CD4-positive, alpha-beta T cell treated with Interleukin-4 for 1 hour (primary cell): Measurements from ENCODE around the gene HMGB4.

Source experiments
- DNase-seq, 2 donors: peaks; one replicate each; pipeline ENCODE4 v3.0.0-alpha.2; 2020 to 2022

Gene HMGB4

DNA sequence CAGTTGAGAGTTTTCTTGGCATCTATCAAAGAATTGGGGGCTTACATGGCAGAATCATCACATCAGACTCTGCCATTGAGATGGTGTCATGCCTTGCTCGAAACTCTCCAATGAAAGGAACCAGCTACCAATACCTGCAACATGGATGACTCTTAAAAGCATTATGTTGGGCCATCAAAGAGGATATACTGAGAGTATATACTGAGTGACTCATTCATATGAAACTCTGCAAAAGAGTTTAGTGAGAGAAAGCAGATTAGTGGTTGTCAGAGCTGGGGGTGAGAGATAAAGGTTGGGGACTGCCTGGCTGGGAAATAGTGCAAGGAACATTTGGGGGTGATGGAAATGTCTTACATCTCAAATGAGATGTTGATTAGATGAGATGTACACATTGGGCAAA, 14.7 kb upstream of the HMGB4 start:
- DNase-seq, result no peak

DNA sequence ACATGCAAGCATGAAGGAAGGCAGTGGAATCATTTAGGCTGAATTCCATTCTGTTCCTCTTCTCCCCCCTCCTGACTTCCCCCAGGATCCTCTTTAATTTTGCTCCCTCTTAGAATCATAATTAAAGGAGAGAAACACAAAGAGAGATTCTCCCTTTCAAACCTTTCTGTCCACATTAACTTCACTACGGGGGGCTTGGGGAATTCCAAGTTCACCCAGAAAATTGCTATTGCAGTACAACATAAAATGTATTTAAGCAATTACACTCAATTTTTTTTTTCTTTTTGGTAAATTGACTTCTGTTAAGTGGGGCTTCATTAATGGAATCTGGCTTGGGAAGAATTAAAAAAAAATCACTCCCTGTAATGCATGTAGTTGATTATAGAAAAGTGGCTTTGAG, 13.4 kb upstream of the HMGB4 start:
- DNase-seq, result no peak

DNA sequence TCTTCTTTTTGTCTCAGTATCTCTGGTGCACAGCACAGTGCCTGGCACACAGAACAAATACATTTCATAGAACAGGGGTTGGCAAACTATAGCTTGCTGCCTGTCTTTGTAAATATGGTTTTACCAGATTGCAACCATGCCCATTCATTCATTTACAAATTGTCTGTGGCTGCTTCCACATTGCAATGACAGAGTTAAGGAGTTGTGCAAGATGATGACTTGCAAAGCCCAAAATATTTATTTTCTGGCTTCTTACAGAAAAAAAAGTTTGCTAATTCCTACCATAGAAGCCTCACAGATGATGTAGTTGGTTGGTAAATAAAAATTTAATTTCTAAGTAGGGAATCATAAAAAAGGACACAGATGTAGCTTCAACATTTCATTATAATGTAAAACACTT, 11.2 kb upstream of the HMGB4 start:
- no peak for DNase-seq

DNA sequence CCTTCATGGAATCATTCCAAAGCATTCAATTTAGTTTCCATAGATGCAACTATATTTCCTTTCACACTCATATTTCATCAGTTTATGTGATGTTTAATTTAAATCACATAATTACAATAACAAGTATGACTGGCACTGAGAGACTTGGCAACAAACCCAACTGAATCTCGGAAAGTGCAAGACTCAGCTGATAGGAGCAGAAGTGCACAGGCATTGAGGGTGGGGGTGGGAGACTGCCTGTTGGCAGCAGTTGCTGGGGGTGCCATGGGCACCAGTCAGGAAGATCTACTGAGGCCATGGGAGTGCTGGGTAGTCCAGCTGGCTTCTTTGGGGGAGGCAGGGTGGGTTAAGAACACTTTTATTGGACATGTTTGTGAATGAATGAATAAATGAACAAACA, 10.4 kb upstream of the HMGB4 start:
- DNase-seq, result no peak

DNA sequence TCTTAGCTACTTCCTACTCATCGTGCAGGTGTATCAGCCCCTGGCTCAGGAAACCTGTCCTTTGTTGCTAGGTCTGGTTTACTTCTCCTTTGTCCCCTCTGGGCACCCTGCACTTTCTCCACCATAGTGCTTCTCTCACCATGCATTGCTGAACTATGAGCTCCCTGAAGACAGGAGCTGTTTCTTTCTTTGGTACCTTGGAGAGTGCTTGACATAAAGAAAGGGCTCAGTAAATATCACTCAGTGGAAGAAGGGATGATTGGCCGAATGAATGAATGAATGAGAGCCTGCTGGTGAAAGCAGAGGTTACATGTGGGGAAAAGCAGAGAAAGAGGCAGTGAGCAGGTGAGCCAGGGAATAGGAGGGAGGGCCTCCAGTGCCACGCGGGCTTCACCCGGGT, 9.8 kb upstream of the HMGB4 start:
- DNase-seq, result no peak

DNA sequence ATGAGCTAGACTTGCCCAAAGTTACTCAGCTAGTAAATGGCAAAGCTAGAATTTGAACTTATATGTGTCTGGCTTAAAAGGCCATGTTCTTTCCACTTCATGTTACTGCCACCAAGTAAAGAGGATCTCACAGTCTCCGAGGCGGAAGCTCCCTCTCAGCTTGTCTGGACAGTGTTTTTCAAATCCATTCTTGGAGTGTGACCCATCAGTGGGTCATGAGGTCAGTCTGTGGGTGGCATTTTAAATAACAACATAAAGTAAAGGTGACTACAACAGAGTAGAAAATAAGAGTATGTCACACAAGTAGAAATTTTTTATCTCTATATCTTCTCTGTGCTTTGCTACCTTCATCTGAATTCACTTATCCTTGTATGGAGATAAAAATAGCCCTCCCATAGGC, 3.2 kb upstream of the HMGB4 start:
- DNase-seq, result no peak

DNA sequence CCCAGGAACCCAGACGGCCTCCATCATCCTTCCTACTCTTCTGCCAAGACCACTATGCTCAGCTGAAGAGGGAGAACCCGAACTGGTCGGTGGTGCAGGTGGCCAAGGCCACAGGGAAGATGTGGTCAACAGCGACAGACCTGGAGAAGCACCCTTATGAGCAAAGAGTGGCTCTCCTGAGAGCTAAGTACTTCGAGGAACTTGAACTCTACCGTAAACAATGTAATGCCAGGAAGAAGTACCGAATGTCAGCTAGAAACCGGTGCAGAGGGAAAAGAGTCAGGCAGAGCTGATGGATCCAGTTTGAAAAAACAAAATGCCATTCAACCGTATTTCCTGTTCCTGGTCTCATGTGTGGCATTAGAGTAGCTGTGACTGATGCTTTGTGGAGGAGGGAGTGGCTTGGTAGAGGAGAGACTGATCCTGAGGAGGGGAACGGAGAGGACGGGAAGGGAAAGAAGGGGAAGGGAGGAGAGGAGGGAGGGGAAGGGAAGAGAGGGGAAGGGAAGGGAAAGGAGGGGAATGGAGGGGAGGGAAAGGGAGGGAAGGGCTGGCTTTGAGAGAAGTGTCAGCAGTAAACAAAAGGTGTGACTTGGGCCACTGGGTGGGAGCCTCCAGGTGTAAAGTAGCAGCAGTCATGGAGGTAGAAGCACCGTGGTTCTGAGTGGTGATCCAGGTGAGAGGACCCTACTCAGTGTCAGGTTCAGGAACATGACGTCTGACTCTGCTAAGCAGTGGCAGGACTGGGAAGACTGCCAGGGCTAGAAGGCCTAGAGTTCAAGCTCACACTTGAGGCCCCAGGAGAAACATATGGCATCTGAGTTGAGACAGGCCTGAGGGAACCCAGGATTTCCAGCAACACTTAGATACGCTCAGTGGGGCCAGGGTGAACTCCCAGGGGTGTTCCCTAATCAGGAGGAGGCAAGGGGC, 846 bp downstream of the HMGB4 start:
- DNase-seq, result no peak

DNA sequence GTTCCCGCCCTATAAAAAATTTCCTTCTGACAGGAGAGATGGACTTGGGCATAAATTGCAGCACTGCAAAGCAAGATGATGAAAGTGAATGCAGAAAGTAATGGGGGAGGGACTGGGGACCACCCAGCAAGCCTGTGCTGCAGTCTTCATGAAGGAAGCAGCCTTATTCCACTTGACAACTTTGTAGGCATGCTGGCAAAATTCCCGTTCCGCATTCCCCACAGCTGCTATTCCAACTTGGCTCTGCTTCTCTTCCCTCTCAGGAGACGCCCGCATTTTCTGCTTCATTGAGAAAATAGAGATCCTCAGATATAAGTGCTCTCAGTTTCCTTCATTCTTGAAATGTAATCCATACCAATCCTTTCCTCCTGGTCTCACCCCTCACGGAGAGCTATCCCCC, 2.4 kb downstream of the HMGB4 start:
- no peak for DNase-seq

DNA sequence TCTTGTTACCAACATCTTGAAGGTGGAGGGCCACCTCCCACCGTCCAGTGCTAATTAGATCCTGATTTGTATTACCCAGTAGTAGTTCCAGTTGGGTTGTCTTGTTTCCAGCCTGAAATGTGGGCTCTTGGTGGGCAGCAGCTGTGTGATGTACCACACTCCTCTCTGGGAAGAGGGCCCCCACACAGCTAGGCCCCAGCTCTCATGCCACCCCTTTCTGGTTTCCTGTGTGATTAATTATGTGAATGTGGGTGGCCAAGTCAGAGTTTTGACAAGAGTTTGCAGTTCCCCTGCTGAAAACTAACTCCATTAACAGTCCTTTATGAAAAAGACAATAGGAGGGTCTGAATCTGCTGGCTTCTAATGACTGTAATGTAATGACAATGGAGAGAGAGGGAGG, 3.8 kb downstream of the HMGB4 start:
- peak in 1 of 2 donors; percentile 1 for DNase-seq

DNA sequence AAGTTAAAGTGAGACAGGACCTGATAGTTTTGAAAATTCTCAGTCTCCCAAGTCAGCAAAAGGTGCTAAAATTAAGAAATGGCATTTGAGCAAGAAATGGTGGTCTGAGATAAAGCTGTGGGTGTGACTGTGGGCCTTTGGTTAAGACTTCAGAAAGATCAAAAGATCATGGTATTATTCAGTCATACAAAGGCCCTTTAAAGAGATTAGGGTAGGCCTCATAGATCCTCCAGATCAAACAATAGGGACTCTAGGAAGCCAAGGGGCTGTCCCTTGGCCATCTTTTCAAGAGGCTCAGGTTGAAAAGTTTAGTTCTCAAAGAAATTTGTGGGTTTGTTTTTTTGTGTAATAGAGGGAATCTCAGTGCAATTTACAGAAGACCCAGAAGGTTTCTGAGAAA, 8.4 kb downstream of the HMGB4 start:
- DNase-seq, result no peak

DNA sequence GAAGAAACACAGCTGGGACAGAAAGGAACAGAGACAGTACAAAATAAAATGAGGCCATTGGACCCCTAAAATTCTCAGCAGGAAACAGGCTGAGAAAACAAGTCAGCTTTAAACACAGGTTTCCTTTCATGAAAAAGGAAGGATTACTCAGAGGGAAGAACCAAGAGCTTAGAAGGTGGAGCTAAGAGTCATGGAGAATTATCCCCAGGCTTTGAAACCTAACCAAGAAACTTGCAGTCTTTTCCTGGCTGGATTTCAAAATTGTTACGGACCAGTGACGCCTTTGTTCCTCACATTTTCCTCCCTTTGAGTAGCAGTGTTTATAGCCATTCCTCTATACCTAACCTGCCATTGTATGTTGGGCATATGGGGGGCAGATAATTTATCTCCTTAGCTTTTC, 8.8 kb downstream of the HMGB4 start:
- DNase-seq, result no peak

DNA sequence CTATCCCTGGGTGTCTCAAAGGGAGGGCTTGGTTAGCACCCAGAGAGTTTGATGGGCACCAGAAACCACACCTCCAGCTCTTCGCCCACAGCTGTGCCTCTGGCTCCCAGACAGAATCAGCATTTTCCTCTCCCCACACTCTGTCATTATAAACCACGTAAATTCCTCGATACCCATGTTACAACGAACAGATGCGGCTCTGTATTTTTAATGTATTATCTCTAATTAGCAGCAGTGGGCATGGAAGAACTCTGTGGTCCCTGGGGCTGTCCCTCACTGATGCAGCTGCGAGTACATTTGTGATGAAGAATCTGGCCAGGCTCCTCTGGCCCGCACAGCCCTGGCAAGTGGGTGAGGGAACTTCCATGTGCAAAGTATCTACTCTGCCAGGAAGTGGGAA, 10.8 kb downstream of the HMGB4 start:
- no peak for DNase-seq

DNA sequence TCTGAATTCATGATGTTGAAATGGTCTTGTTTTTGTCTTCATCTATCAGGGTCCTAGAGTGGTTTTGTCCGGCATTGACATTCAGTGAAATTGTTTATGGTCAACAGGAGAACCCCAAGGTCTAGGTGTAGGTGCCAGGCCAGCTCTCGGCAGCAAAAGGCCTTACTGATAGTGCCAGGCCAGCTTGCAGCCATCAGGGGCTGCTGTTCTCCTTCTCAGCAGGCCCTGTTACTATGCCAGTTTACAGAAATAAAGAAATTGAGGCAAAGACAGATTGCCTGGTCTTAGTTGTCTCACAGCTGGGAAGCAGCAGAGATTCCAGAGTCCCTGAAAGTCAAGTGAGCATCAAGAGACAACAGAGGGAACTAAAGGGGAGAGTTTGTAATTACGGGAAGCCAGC, 12.0 kb downstream of the HMGB4 start:
- no peak for DNase-seq

DNA sequence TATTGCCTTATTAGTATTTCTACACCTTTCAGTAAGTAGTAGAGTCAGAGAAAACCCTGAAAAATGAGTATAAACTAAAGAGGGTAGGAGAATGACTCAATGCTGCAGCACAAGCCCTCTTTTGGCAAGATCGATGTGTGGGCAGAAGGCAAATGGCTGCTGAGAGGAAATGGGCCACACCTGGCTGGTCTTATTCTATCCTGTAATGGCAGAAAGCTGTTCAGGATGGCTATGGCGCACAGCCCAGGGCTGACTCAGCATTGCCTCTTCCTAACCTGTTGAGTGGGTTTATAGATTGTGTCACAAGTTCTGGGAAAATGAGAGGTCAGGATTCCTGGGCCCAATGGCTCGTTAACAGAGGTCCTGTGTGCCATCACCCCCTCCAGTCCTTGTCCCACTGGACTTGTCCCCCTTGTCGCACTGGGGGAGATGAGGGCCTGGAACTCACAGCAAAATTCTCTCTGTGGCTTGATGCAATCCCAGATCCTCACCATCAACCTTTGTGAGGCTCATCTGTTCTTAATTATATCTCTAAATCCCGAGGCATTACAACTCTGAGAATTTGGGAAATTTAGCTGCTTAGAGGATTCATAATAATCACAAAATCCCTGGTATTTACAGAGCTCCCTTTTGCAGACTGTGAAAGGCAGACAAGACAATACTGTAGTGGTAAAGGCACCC, 13.2 kb downstream of the HMGB4 start:
- no peak for DNase-seq

DNA sequence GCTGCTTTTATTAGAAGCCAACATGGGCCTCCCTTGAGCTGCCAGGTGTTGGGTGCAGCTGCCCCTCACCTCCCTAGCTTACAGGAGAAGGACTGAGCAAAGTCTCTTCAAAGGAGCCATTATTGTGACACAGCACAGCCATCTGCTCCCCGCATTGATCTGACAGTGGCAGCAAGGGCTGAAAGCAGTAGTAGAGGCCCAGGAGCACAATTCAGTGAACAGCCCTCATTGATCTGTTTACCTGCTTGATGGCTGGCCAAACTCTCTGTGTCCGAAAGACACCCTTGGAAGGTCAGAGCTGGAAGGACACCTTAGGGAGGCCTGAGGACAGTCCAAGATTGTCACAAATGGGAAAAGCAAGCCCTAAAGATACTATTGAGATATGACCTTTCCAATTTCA, 14.5 kb downstream of the HMGB4 start:
- no peak for DNase-seq

DNA sequence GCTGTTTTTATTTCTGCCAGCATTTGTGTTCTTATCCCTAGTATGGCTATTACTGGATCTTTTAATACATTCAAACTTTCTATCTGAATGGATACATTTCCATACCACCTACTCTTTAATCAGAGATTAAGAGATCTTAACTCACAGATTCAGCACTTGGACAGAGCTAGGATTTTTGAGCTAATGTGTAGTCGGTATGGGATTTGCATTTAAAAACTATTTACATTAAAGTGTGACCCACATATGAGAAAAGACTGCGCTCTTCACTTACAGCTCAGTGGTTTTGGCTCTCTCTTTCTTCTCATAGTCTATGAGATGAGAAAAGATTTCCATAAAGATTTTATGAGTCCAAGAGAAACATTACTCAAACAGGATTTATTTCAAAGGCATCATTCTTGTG, 16.4 kb downstream of the HMGB4 start:
- DNase-seq, result no peak

DNA sequence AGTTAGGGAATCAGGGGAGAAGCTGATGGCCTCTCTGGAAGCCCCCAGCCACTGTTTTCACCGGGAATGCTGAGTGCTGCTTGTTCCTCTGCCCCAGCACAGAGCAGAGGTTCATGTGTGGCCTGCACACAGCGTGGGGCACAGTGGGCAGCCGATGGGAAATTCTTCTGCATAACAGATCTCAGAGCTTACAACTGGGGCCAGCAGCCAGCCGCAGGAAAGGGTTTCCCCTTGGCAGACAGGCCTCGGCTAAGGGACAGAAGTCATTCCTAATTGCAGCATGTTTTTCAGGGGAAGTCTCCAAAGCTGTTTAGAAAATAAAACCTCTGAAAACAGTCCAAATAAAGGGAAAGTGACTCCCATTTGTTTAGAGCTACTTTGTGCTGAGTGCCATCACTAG, 22.6 kb downstream of the HMGB4 start:
- DNase-seq, result no peak

DNA sequence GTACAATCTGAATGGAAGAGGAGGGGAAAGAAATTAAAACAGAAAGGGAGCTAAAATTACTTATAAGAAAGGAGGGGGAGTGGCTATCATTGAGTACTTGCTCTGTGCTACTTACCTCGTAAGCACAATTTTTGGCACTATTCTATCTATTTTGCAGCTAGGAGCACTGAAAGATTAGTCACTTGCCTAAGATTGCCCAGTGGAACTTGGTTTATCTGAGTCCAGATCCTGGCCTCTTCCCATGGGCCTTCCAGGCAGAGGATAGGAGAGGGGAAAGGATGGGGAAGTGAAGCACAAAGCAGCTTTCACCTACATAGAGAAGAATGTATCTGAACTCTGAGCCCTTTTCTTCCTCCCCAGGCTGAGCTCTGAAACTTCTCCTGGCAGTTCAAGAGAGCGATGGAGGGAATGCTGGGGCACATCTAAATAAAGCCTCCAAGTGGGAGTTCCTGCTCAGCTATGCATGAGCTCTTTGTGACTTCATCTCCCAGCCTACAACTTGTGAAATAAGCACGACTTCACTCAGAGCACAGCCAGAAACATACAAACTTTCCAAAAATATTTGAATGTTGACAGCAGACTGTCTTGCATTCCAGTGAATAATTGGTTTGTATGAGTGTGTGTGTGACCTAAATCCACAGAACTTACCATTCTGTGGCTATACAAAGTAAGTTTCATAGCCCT, 29.4 kb downstream of the HMGB4 start:
- no peak for DNase-seq

DNA sequence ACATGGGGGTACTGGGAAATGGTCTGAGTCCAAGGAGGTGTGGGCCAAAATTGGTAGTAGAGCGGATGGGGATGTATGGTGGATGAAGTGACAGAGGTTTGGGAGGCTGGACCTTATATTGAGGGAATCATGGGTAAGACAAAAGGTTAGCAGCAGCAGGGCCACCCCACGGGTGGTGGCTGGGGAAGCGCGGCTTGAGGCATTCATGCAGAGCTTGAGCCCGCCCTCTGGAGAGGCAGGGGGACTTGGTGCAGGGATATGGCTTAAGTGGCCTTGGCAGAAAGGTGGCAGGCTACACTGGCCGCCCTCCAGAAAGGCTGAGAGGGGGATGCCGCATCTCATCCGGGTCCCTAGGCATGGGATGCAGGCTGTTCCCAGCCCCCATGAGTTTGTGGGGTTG, 31.5 kb downstream of the HMGB4 start:
- DNase-seq, result no peak

DNA sequence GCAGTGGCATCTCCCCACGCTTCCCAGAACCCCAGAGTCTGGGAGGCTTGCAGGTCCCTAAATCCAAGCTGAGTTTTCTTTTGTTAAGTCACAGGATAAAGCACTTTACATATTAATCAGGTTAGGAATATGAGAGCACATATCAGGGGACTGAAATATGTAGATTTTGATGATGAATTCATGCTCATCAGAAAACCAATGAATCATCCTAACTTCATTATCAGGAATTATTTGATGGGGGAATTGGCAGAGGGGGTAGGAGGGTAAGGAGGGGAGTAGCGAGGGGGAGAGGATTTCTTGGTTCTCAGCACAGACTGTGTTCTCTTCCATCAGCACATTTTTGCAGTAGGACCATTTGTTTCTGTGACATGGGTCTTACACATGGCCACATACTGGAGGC, 32.1 kb downstream of the HMGB4 start:
- DNase-seq, result no peak

DNA sequence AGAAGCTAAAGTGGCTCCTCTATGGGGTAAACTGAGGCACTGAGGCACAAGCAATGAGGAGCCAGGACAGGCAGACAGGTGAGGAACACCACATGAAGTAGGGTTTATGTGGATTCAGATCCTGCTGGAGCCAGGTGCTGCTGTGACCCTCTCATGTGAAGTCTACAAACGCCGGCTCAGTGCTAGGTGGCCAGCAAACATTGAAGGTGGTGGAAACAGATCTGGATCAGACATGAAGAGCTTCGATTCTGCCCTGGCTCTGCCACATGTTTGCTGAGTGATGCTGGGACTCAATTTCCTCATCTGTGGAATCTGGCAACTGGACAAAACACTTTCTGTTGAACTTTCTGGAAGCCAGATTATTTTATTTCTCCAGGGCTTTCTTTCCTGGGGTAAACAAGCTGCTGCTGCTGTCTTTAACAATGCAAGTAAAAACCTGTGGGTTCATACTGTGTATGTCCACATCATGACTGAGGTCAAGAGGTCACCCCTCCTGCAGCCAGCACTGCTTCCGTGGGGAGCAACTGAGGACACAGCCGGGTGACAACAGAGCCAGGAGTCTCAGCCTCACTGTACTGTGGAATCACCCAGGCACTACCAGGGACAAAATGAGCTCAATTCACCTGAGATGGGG, 33.3 kb downstream of the HMGB4 start:
- DNase-seq, result no peak

DNA sequence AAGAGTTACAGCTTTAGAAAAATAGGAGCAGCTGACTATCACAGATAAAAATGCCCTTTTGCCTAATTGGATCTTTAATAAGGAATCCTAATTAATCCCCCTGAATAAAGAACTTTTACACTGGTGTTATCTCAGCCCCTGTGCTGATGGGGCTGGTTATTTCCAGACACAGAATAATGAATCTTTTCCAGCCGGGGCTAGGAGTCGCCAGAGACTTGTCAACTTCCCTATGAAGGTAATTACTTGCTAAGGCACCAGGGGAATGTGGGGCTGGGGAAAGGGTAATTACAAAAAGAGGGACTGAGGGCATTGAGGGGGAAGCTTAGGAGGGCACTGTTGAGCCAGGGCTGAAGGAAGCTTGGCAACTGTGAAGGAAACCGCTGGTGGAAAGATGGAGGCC, 34.5 kb downstream of the HMGB4 start:
- DNase-seq, result no peak

DNA sequence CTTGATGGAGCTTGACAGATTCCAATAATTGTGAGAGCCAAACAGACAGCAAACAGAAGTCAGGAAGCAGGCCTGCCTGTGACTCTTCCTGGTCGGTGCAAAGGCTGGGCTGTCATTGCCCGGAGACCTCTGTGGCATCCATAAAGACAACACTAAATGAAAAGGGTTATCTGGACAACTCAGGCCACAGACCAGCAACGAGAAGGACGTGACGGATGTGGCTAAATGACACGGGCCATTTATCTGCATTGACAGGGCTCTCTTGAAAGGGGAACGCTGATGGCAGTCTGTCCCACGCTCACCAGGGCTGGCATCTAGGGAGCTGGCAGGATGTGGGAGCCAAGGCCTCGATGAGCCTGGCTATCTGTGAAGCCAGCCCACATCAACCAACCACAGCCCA, 35.0 kb downstream of the HMGB4 start:
- no peak for DNase-seq

DNA sequence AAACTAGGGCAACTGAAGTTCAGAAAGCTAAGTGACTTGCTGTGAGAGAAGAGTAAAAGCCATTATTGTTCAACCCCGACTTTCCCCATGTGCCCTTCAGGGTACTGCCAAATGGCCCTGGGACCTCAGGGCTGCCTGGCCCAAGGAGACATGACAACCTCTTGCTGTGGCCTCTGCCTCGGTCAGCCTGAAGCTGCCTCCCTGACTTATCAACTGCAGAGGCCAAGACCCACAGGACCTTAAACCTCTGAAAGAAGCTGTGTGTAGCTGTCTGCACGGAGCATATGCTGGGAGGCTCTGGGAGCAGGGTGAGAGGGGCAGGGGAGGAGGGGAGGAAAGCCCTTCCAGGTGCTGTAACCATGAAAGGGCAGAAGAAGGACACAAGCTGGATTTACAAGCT, 35.9 kb downstream of the HMGB4 start:
- DNase-seq, result no peak
